OCI-LY7 (cell line): ENCODE measurements around the gene DEF6. TPM values are rescaled to one million over a fixed set of nuclear protein-coding genes. Genes with fewer than 3 reads are reported as not detected.
A peak's percentile ranks its signal among the peaks of the same experiment; 100 is the strongest.

Source experiments
- BruUV-seq: library from RNA; stranded (reverse); fragments of 400-500 nt; replicated peaks from 2 replicates; lab custom pipeline; 2021; lab: Mats Ljungman, UMichigan
- CTCF ChIA-PET: fragments of 300-600 bp; sonication (Branson Sonifier 250); formaldehyde crosslinking; loops from one replicate; lab custom pipeline; 2022; ENCODE audit warnings: antibody characterized with exemption; ENCODE audit not compliant: unreplicated experiment; lab: Charles Lee
- POLR2A ChIA-PET: fragments of 300-600 bp; sonication (Branson Sonifier 250); formaldehyde crosslinking; loops from one replicate; lab custom pipeline; 2022; ENCODE audit warnings: antibody characterized with exemption; lab: Charles Lee
- DNase-seq: peaks from one replicate; pipeline ENCODE4 v3.0.0-alpha.2; 2015; ENCODE audit warnings: low spot score
- H2AFZ ChIP-seq: fragments of 200-600 bp; sonication (generic), shearing (Covaris generic); 2 replicates; pipeline ENCODE4 v1.6.1; 2014; ENCODE audit warnings: mild to moderate bottlenecking, antibody characterized with exemption, low read length, moderate library complexity
- H3K27ac ChIP-seq: fragments of 200-600 bp; sonication (generic); 2 replicates; pipeline ENCODE4 v1.5.1; 2014; ENCODE audit warnings: mixed run types, low read depth, mild to moderate bottlenecking, moderate library complexity, low read length, inconsistent platforms; ENCODE audit not compliant: poor library complexity, severe bottlenecking
- H3K36me3 ChIP-seq: fragments of 200-600 bp; sonication (generic); 2 replicates; pipeline ENCODE4 v1.6.1; 2014; ENCODE audit warnings: mild to moderate bottlenecking, antibody characterized with exemption, low read length, moderate library complexity, mixed read lengths; ENCODE audit not compliant: insufficient read depth
- H3K4me1 ChIP-seq: fragments of 200-600 bp; sonication (generic); 2 replicates; pipeline ENCODE4 v1.5.1; 2014; ENCODE audit warnings: mild to moderate bottlenecking, low read length; ENCODE audit not compliant: insufficient read depth, poor library complexity, severe bottlenecking
- H3K4me2 ChIP-seq: fragments of 200-600 bp; sonication (generic); 2 replicates; pipeline ENCODE4 v1.6.1; 2014; ENCODE audit warnings: mild to moderate bottlenecking, low read length
- H3K4me3 ChIP-seq: fragments of 200-600 bp; sonication (generic); 2 replicates; pipeline ENCODE4 v1.5.1; 2014; ENCODE audit warnings: mild to moderate bottlenecking, low read depth, low read length; ENCODE audit not compliant: poor library complexity, severe bottlenecking
- H3K79me2 ChIP-seq: fragments of 200-600 bp; sonication (generic); 2 replicates; pipeline ENCODE4 v1.6.1; 2016; ENCODE audit warnings: low read depth, mild to moderate bottlenecking, low read length, moderate library complexity, mixed read lengths; ENCODE audit not compliant: insufficient read depth
- H3K9me2 ChIP-seq: fragments of 200-600 bp; sonication (generic); 2 replicates; pipeline ENCODE4 v1.6.1; 2016; ENCODE audit warnings: mild to moderate bottlenecking, low read length, mixed read lengths; ENCODE audit not compliant: insufficient read depth
- H3K9me3 ChIP-seq: fragments of 200-600 bp; sonication (generic); 2 replicates; pipeline ENCODE4 v1.6.1; 2014; ENCODE audit warnings: mild to moderate bottlenecking, mixed run types, low read length, mixed read lengths
- H4K20me1 ChIP-seq: fragments of 200-600 bp; sonication (generic); 2 replicates; pipeline ENCODE4 v1.6.1; 2014; ENCODE audit warnings: mild to moderate bottlenecking, antibody characterized with exemption, low read length, moderate library complexity, mixed read lengths; ENCODE audit not compliant: insufficient read depth
- CTCF ChIP-seq: fragments of 200-600 bp; sonication (generic); conservative IDR thresholded peaks from 2 replicates; pipeline ENCODE4 v1.5.1; 2014; ENCODE audit warnings: mild to moderate bottlenecking, antibody characterized with exemption, low read length, moderate library complexity, mixed read lengths
- EZH2phosphoT487 ChIP-seq: fragments of 200-600 bp; sonication (generic); IDR thresholded peaks from 2 replicates; pipeline ENCODE4 v1.6.1; 2018; ENCODE audit warnings: low read depth, borderline replicate concordance, mild to moderate bottlenecking, mixed run types, antibody characterized with exemption, low read length, moderate library complexity, mixed read lengths
- intact Hi-C: fragments of 100-400 bp; cut with micrococcal nuclease; formaldehyde crosslinking; loops from one replicate; pipeline ENCODE4 v1.10.0; 2022; ENCODE audit not compliant: unreplicated experiment
- total RNA-seq, 2 experiments: library from RNA; depleted of rRNA in 1 of 2; stranded (reverse); fragments of >200 nt in 1 of 2; shearing (Covaris generic) in 1 of 2; gene quantifications; 2 replicates each; pipeline ENCODE4 v1.2.3, GENCODE V29; 2014 to 2022

DEF6 gene
- total RNA-seq, 2 experiments from 2014 or later = 53.8 to 56.8 TPM

DNA sequence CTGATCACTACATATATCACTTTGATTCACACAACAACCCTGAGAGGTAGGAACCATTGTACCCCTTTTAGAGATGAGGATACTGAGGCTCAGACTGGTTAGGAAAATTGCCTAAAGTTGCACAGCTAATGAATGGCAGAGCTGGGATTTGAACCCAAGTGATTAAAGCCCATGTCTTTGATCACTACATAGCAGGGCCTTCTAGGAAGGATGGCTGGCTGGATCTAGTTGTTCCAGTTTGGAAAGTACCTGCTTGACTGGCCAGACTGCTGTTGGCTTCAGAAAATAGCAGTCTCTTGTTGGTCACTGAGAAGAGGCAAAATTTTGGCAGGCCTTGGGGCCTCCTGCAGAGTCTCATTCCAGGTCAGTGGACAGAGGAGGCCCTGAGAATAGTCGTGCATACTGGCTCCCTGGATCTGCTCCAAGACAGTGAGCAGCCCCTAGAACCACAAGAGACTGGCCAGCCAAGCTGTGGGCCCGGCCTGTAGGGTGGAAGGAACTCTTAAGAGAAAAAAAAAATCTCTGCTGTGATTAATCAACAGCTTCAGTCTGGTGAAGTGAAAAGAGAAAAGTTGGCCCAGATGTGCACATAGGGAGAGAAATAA is 62.2 kb downstream of the DEF6 start:
- POLR2A ChIA-PET = no interaction called here
- Histone ChIP-seq H3K9me3 (no peaks in the 10 kb centered on the region), H3K36me3 (peaks cover 20% of the 10 kb centered on the region; the same call in 1 of the 2 replicates), H3K4me2 (no peak overlapping the region), H3K27ac (no peak overlapping the region), H3K4me3 (no peak overlapping the region), H4K20me1 (no peaks in the 10 kb centered on the region), H3K79me2 (no peaks in the 10 kb centered on the region), H3K4me1 (peaks cover 14% of the 10 kb centered on the region), H3K9me2 (no peaks in the 10 kb centered on the region), H2AFZ (no peak overlapping the region)
- intact Hi-C loops = no loop called here
- CTCF ChIA-PET = no interaction called here
- no peak for DNase-seq
- BruUV-seq = no TSS peak
- TF ChIP-seq EZH2phosphoT487 = no peak
- no peak for TF ChIP-seq CTCF

DNA sequence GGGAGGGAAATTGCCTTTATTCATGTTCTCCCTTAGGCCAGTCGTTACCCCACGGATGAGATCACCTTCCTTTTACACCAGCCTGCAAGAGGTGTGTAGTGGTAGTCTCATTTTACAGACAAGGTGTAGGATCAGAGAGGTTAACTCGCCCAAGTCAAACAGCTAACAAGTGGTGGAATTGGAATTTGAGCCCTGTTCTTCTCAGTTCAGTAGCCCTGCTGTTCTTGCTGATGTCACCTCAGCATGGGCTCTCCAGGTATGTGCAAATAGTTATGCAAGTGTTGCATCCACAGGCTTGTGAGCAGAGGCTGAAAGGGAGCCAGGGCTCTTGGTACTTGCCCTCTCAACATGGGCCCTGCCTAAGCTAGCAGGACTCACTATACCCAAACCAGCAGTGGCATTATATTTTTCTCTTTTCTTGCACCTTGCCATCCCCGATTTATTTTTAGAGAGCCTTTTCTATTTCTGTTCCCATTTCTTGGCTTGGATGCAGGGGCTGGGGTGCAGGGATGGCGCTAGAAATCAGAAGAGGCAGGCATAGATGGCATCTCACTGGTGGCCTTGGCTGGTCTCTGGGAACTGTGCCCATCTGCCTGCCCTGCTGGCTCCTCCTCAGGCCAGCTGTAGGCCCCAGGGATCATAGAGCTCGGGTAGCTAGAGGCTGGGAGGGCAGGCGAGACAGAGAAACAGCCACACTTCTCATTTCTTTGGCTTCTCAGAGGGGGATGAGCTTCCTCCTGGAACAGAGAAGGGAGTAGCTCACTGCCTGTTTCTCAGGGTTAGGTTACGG is 62.9 kb downstream of the DEF6 start:
- no peak for TF ChIP-seq EZH2phosphoT487
- TF ChIP-seq CTCF = no peak
- no peaks in the 10 kb centered on the region for H3K9me2 ChIP-seq
- CTCF ChIA-PET = no interaction called here
- H3K79me2 ChIP-seq = no peaks in the 10 kb centered on the region
- intact Hi-C loops = no loop called here
- no TSS peak for BruUV-seq
- H2AFZ ChIP-seq = no peak overlapping the region
- H4K20me1 ChIP-seq = no peaks in the 10 kb centered on the region
- H3K9me3 ChIP-seq = no peaks in the 10 kb centered on the region
- no peak overlapping the region for H3K27ac ChIP-seq
- H3K4me2 ChIP-seq = no peak overlapping the region
- peaks cover 14% of the 10 kb centered on the region for H3K4me1 ChIP-seq
- DNase-seq = no peak
- H3K4me3 ChIP-seq = no peak overlapping the region
- H3K36me3 ChIP-seq = peaks cover 16% of the 10 kb centered on the region; the same call in 1 of the 2 replicates
- POLR2A ChIA-PET = interaction anchor here (1.6 kb wide), 1 partner anchor 12 kb away, joined by 7 read pairs; no protein-coding TSS in a partner anchor

DNA sequence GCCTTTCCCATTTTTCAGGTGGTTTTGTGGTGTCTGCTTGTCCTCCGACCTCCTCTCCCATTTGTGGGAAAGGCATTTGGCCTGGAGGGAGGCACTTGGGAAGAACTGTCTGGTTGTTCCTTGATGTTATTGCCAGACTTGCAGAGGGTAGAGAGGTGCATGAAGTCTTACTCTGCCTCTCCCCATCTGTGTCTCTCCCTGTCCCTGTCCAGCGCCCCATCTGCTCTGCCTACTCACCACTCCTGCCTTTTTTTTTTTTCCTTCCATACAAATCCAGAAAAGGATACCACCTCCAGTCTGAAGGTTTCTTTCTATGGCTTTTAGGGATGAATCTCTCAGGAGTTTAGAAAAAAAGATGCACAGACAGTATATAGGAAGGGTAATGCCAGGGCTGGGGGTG is 64.6 kb downstream of the DEF6 start:
- intact Hi-C loops = no loop called here
- Histone ChIP-seq H3K4me2 (peak overlapping the region; percentile 44), H3K36me3 (peaks cover 1% of the 10 kb centered on the region; the same call in 1 of the 2 replicates), H4K20me1 (no peaks in the 10 kb centered on the region), H3K9me3 (no peaks in the 10 kb centered on the region), H3K27ac (no peak overlapping the region), H3K4me3 (no peak overlapping the region), H3K79me2 (no peaks in the 10 kb centered on the region), H3K9me2 (no peaks in the 10 kb centered on the region), H3K4me1 (peaks cover 14% of the 10 kb centered on the region), H2AFZ (no peak overlapping the region)
- DNase-seq = no peak
- no TSS peak for BruUV-seq
- CTCF ChIA-PET = interaction anchor here (0.5 kb wide), 1 partner anchor 358 kb away, joined by 3 read pairs; no protein-coding TSS in a partner anchor
- POLR2A ChIA-PET = interaction anchor here (1.6 kb wide), 1 partner anchor 13 kb away, joined by 7 read pairs; no protein-coding TSS in a partner anchor
- TF ChIP-seq EZH2phosphoT487 = no peak
- no peak for TF ChIP-seq CTCF
